Vagina (tissue), 2 donors: ENCODE data around the gene KRTAP21-2. TPM values are rescaled to one million over a fixed set of nuclear protein-coding genes. Genes with fewer than 3 reads are reported as not detected.

ENCODE experiments used
- DNase-seq, 2 donors: peaks; one replicate each; pipeline ENCODE4 v3.0.0-alpha.2; 2017; ENCODE audit errors: extremely low spot score in 2 of 2
- H3K27ac ChIP-seq: fragments of 200-600 bp; sonication (generic); one replicate; pipeline ENCODE4 v1.5.1; 2019
- H3K27me3 ChIP-seq: fragments of 200-600 bp; sonication (generic); one replicate; pipeline ENCODE4 v1.5.1; 2019
- H3K36me3 ChIP-seq, 2 donors: fragments of 200-600 bp; sonication (generic); one replicate each; pipeline ENCODE4 v1.5.1; 2017 to 2019
- H3K4me1 ChIP-seq: fragments of 200-600 bp; sonication (generic); one replicate; pipeline ENCODE4 v1.5.1; 2019
- H3K4me3 ChIP-seq, 2 donors: fragments of 200-600 bp; sonication (generic); 1 replicate in 1 of 2; 2 replicates in 1 of 2; pipeline ENCODE4 v1.5.1; 2016 to 2019
- H3K9me3 ChIP-seq: fragments of 200-600 bp; sonication (generic); one replicate; pipeline ENCODE4 v1.5.1; 2019
- POLR2A ChIP-seq, 2 donors: fragments of 450-650 bp; IDR thresholded peaks; one replicate each; pipeline ENCODE4 v1.6.1; 2017; ENCODE audit warnings: antibody characterized with exemption in 2 of 2, mild to moderate bottlenecking in 2 of 2, moderate library complexity in 2 of 2
- POLR2AphosphoS5 ChIP-seq, 2 donors: sonication (generic); formaldehyde crosslinking; IDR thresholded peaks; one replicate each; pipeline ENCODE4 v1.9.0; 2017; ENCODE audit warnings: antibody characterized with exemption in 2 of 2, mild to moderate bottlenecking in 2 of 2, low read depth in 1 of 2; ENCODE audit not compliant: insufficient read depth in 1 of 2
- intact Hi-C: fragments of 100-400 bp; cut with DNase I; formaldehyde crosslinking; loops from one replicate; pipeline ENCODE4 v1.15.1; 2023
- total RNA-seq: library from RNA; depleted of rRNA; stranded (reverse); fragments of >200 nt; gene quantifications from one replicate; pipeline ENCODE4 v1.2.3, GENCODE V29; 2016
- TF ChIP-seq, protein P1 (sequence below), 3 experiments: fragments of 450-650 bp in 2 of 3; fragments of 200-600 bp in 1 of 3; sonication (generic) in 1 of 3; IDR thresholded peaks; one replicate each; pipeline ENCODE4 v1.5.1; 2017 to 2019; ENCODE audit warnings: antibody characterized with exemption in 3 of 3, mild to moderate bottlenecking in 2 of 3, moderate library complexity in 2 of 3

The KRTAP21-2 gene
- total RNA-seq: not detected

DNA sequence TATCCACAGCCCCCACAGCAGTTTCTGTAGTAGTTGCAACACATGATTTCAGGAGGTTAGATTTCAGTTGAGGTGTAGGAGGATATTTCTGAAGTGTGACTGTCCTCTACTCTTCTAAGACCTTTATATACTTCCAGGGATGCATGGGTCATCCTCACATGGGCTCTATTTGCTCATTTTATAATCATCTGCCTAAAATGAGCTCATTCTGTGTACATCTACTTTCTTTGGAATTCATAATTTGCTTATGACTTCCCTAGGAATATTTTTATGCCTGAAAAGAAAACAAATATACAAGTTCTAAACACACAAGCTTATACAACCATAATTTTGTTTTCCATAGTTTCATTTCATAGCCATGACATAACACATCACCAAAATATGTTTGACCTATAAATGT is at the start of gene KRTAP21-2:
Gene KRTAP21-2, minus strand, starts transcription at position 101 of the 400 bp plus-strand sequence. Its CDS starts 57 bp downstream, at position 44.
- H3K27ac ChIP-seq: no peak within 1 kb of the TSS
- H3K9me3 ChIP-seq: no peaks in the 10 kb centered on the region
- H3K4me3 ChIP-seq: no peak within 1 kb of the TSS
- intact Hi-C loops: no loop called here
- H3K4me1 ChIP-seq: no peaks in the 10 kb centered on the region
- no peak for TF ChIP-seq POLR2AphosphoS5 (IDR thresholded peaks at IDR 0.05; ENCODE audit: insufficient read depth in 1 of 2, low read depth in 1 of 2)
- TF ChIP-seq POLR2A (IDR thresholded peaks at IDR 0.05): no peak
- TF ChIP-seq, protein P1, sequence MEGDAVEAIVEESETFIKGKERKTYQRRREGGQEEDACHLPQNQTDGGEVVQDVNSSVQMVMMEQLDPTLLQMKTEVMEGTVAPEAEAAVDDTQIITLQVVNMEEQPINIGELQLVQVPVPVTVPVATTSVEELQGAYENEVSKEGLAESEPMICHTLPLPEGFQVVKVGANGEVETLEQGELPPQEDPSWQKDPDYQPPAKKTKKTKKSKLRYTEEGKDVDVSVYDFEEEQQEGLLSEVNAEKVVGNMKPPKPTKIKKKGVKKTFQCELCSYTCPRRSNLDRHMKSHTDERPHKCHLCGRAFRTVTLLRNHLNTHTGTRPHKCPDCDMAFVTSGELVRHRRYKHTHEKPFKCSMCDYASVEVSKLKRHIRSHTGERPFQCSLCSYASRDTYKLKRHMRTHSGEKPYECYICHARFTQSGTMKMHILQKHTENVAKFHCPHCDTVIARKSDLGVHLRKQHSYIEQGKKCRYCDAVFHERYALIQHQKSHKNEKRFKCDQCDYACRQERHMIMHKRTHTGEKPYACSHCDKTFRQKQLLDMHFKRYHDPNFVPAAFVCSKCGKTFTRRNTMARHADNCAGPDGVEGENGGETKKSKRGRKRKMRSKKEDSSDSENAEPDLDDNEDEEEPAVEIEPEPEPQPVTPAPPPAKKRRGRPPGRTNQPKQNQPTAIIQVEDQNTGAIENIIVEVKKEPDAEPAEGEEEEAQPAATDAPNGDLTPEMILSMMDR (IDR thresholded peaks at IDR 0.05): no peak
- H3K36me3 ChIP-seq: no peaks in the 10 kb centered on the region
- DNase-seq: no peak
- H3K27me3 ChIP-seq: no peaks in the 10 kb centered on the region

DNA sequence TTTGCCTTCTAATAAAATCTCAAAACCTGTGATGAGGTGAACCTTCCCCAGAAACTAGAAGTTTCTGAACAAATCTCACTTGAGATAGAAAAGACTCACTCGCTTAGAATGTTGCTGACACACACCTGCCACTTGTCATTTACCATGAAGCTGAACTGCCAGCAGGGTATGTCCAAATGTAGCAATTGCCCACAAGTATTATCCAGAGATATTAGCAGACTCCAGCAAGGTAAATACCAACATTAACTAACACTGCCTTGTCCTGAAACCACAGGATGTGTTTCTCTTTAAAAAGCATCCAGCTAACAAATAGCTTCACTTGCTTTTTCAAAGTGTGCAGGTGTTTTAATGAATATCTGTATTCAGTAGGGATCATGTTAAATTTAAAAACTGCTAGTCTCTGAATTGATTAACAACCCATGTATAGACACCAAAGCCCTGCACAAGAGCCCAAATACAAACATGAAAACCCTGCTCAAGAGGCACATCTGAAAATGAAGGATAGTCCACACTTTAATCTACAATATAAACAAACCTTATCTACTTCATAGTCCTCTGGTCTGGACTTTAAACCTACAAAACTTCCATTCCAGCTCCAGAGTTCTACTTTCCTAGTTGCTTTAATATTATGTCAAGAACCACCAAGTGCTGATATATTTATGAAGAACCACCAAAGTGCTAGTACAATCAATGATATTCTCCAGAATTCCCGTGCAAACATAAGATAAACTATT is 46.7 kb upstream of the KRTAP21-2 start:
- Histone ChIP-seq H3K4me3 (no peak overlapping the region), H3K36me3 (no peaks in the 10 kb centered on the region), H3K27me3 (no peaks in the 10 kb centered on the region), H3K27ac (no peak overlapping the region), H3K9me3 (no peaks in the 10 kb centered on the region), H3K4me1 (no peaks in the 10 kb centered on the region)
- DNase-seq: no peak
- intact Hi-C loops: no loop called here
- TF ChIP-seq POLR2AphosphoS5 (IDR thresholded peaks at IDR 0.05; ENCODE audit: insufficient read depth in 1 of 2, low read depth in 1 of 2) (no peak), POLR2A (IDR thresholded peaks at IDR 0.05) (no peak)
- TF ChIP-seq, protein P1 (IDR thresholded peaks at IDR 0.05): no peak

DNA sequence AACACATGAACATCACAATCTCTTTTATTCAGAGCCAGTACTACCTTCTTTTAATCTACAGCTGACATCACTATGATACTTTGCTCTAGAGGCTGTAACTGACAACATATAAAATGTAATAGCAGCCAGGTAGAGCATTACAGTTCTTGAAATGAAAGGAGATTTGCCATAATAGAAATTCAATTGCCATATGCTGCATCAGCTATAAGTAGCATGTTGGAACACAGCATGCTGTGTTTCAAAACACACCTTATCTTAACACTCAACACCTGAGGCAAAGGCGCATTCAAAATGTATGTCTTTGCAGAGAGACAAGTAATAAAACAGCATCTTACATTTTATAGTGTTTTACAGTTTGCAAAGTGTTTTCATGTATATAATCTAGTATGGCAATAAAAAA is 32.2 kb upstream of the KRTAP21-2 start:
- Histone ChIP-seq H3K27me3 (no peaks in the 10 kb centered on the region), H3K27ac (no peak overlapping the region), H3K36me3 (no peaks in the 10 kb centered on the region), H3K9me3 (no peaks in the 10 kb centered on the region), H3K4me3 (no peak overlapping the region), H3K4me1 (no peaks in the 10 kb centered on the region)
- intact Hi-C loops: no loop called here
- TF ChIP-seq POLR2AphosphoS5 (IDR thresholded peaks at IDR 0.05; ENCODE audit: insufficient read depth in 1 of 2, low read depth in 1 of 2) (no peak), POLR2A (IDR thresholded peaks at IDR 0.05) (no peak)
- TF ChIP-seq, protein P1 (IDR thresholded peaks at IDR 0.05): no peak
- no peak for DNase-seq

DNA sequence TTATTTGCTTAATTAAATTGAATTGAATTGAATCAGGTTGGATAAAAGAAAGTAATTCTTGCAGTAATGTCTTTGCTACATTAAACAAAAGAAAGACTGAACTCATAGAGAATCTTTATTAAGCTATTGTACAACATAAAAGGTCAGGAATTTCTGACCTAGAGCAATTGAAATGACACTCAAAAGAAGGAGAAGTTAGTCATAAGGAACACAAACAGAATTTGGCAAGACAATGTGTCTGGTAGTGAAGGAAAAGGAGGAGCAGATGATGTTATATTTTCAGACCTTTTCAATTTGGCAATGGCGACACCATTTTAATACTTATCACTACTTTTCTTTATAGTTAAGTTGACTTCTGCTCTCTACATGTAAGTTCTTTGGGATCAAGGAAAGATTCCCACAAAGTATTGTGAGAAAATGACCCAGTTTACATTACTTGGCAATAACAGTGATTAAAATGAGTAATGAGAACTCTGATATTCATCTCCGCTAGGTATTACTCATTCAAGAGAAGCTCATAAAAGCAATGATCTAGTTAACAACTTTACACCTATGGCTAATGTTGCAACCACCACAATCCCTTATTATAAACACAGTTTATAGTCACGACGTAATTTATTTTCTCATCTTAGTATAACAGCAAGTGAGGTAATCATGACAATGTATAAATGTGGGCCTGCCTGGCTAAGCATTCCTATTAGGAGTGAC is 22.8 kb upstream of the KRTAP21-2 start:
- Histone ChIP-seq H3K4me3 (no peak overlapping the region), H3K27me3 (no peaks in the 10 kb centered on the region), H3K27ac (no peak overlapping the region), H3K36me3 (no peaks in the 10 kb centered on the region), H3K9me3 (no peaks in the 10 kb centered on the region), H3K4me1 (no peaks in the 10 kb centered on the region)
- no peak for DNase-seq
- no peak for TF ChIP-seq POLR2AphosphoS5 (IDR thresholded peaks at IDR 0.05; ENCODE audit: insufficient read depth in 1 of 2, low read depth in 1 of 2)
- TF ChIP-seq, protein P1 (IDR thresholded peaks at IDR 0.05): no peak
- TF ChIP-seq POLR2A (IDR thresholded peaks at IDR 0.05): no peak
- intact Hi-C loops: no loop called here

DNA sequence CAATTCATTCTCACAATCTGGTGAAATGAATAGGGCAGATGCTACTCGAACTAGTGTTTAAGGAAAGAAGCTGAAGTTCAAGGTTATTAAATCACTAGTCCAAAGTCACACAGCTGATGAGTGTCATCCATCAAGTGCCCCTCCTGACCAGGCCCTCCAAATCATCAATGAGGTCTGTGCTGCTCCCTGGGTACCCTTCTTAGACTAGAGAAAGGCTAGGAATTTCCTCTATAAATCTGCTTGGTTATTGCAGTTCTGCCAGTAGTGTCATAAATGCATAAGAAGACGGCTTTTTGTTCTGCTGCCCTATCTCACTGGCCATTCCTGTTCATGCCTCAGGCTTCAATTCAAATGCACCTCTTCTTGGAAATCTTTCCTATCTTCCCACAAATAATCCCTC is 13.7 kb upstream of the KRTAP21-2 start:
- Histone ChIP-seq H3K27ac (no peak overlapping the region), H3K4me3 (no peak overlapping the region), H3K9me3 (no peaks in the 10 kb centered on the region), H3K36me3 (no peaks in the 10 kb centered on the region), H3K4me1 (no peaks in the 10 kb centered on the region), H3K27me3 (no peaks in the 10 kb centered on the region)
- no peak for DNase-seq
- TF ChIP-seq POLR2A (IDR thresholded peaks at IDR 0.05): no peak
- TF ChIP-seq, protein P1 (IDR thresholded peaks at IDR 0.05): no peak
- TF ChIP-seq POLR2AphosphoS5 (IDR thresholded peaks at IDR 0.05; ENCODE audit: insufficient read depth in 1 of 2, low read depth in 1 of 2): no peak
- intact Hi-C loops: no loop called here
